SK-N-SH (cell line): ENCODE measurements around the gene ZCCHC2.

Experiments used
- CHD2 ChIP-seq: fragments of 150-350 bp; IDR thresholded peaks from 2 replicates; pipeline ENCODE4 v1.6.1; 2018; ENCODE audit warnings: low read length; ENCODE audit not compliant: partially characterized antibody
- ELF1 ChIP-seq: IDR thresholded peaks from 2 replicates; pipeline ENCODE4 v1.4.0; 2012
- EP300 ChIP-seq, 2 experiments: IDR thresholded peaks; 2 replicates each; pipeline versions ENCODE4 v1.4.0 to v1.6.1; 2012; ENCODE audit warnings: borderline replicate concordance in 1 of 2, low read depth in 1 of 2, low read length in 1 of 2
- EZH2phosphoT487 ChIP-seq: fragments of 200-600 bp; sonication (generic); IDR thresholded peaks from 2 replicates; pipeline ENCODE4 v1.6.1; 2017; ENCODE audit warnings: low read depth, mixed run types, mild to moderate bottlenecking, antibody characterized with exemption, moderate library complexity, borderline replicate concordance
- GATA2 ChIP-seq: sonication (generic); formaldehyde crosslinking; IDR thresholded peaks from 2 replicates; pipeline ENCODE4 v1.5.0; 2020; ENCODE audit warnings: mild to moderate bottlenecking, missing genetic modification reagents
- POLR2AphosphoS5 ChIP-seq: IDR thresholded peaks from 2 replicates; pipeline ENCODE4 v1.6.1; 2012; ENCODE audit warnings: low read depth, low read length
- RFX5 ChIP-seq: IDR thresholded peaks from 2 replicates; pipeline ENCODE4 v1.6.1; 2012; ENCODE audit warnings: mild to moderate bottlenecking, improper control_type of control experiment, low read length
- TCF12 ChIP-seq: IDR thresholded peaks from 2 replicates; pipeline ENCODE4 v1.4.0; 2012
- TF ChIP-seq, protein P1 (sequence below): fragments of 150-350 bp; IDR thresholded peaks from 2 replicates; pipeline ENCODE4 v1.6.1; 2017; ENCODE audit warnings: antibody characterized with exemption, low read length, low read depth, borderline replicate concordance
- TF ChIP-seq, protein P2 (sequence below): fragments of 200-600 bp; sonication (generic); IDR thresholded peaks from 2 replicates; pipeline ENCODE4 v1.6.1; 2017; ENCODE audit warnings: antibody characterized with exemption, mild to moderate bottlenecking, moderate library complexity
- TF ChIP-seq, protein P3 (sequence below): IDR thresholded peaks from 2 replicates; pipeline ENCODE4 v1.4.0; 2012; ENCODE audit warnings: low read depth

DNA sequence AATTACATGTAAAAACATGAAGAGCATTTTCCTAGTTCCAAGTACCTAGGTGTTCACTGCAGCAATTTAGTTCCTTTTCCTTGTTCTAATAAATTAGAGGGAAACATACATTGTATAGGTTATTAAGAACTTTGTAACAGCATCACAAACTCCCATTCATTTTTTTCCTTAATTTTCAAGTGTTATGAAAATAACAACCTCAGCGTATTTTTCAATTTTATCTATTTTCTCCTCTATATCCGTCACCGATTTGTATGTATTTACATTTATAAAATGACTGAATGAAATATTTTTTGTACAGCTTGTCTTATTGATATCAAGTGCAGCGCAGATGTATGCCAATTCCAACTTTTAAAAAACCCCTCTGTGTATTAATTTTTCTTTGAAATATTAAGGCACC is 44.0 kb downstream of the ZCCHC2 start:
- TF ChIP-seq, protein P1, sequence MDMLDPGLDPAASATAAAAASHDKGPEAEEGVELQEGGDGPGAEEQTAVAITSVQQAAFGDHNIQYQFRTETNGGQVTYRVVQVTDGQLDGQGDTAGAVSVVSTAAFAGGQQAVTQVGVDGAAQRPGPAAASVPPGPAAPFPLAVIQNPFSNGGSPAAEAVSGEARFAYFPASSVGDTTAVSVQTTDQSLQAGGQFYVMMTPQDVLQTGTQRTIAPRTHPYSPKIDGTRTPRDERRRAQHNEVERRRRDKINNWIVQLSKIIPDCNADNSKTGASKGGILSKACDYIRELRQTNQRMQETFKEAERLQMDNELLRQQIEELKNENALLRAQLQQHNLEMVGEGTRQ = no peak
- TF ChIP-seq, protein P2, sequence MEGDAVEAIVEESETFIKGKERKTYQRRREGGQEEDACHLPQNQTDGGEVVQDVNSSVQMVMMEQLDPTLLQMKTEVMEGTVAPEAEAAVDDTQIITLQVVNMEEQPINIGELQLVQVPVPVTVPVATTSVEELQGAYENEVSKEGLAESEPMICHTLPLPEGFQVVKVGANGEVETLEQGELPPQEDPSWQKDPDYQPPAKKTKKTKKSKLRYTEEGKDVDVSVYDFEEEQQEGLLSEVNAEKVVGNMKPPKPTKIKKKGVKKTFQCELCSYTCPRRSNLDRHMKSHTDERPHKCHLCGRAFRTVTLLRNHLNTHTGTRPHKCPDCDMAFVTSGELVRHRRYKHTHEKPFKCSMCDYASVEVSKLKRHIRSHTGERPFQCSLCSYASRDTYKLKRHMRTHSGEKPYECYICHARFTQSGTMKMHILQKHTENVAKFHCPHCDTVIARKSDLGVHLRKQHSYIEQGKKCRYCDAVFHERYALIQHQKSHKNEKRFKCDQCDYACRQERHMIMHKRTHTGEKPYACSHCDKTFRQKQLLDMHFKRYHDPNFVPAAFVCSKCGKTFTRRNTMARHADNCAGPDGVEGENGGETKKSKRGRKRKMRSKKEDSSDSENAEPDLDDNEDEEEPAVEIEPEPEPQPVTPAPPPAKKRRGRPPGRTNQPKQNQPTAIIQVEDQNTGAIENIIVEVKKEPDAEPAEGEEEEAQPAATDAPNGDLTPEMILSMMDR = no peak
- TF ChIP-seq POLR2AphosphoS5 (no peak), CHD2 (no peak), EP300 (IDR thresholded peaks at IDR 0.05; ENCODE audit: borderline replicate concordance in 1 of 2, low read depth in 1 of 2, low read length in 1 of 2) (no peak), TCF12 (no peak), RFX5 (no peak), GATA2 (no peak), EZH2phosphoT487 (no peak), ELF1 (no peak)
- TF ChIP-seq, protein P3, sequence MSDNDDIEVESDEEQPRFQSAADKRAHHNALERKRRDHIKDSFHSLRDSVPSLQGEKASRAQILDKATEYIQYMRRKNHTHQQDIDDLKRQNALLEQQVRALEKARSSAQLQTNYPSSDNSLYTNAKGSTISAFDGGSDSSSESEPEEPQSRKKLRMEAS = no peak
